ENCODE measurements around the gene PCED1A.
"Not testable (repeated sequence)": the region's sequence is repeated elsewhere in the genome, so short reads cannot be mapped to it uniquely, and the experiment has no call there.

The PCED1A gene

DNA sequence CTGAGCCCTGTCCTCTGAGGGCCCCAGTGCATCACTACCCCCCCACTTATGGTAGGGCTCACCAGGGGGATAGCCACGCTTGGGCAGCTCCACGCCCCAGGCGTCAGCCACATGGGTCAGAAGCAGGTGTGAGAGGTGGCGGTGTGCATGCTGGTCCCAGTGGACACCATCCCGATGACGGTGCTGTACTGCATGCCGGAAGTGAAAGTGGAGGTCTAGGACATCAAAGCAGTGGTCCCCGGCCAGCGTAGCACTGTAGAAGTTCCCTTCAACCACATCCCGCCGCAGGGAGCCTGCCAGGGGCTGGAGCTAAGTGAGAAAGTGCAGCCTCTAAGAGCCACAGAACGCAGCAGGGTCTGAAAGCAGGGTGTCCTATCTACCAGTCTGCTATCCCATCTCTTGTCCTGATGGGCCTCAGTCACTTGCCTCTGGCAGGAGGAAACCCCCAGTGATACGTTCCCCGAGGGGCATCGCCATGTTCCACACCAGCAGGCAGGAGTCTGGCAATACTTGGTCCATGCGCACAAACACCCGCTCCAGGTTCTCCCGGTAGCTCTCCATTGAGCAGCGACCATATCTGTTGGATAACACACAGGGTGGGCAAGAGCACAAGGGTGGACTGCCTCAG is 2.2 kb downstream of the PCED1A start:
- H3K4me3 ChIP-seq (ENCODE audit: low read length) = no peak overlapping the region
- no peak for TF ChIP-seq CTCF (conservative IDR thresholded peaks at IDR 0.05; ENCODE audit: low read depth, low read length)
- no peak for DNase-seq (ENCODE audit: low read depth)

GRCh38 chr20:2837221-2837960 is 3.1 kb downstream of the PCED1A start:
- DNase-seq (ENCODE audit: low read depth) = no peak
- no peak overlapping the region for H3K4me3 ChIP-seq (ENCODE audit: low read length)
- TF ChIP-seq CTCF (conservative IDR thresholded peaks at IDR 0.05; ENCODE audit: low read depth, low read length) = no peak

GRCh38 chr20:2836035-2836434 is 4.4 kb downstream of the PCED1A start:
- no peak for TF ChIP-seq CTCF (conservative IDR thresholded peaks at IDR 0.05; ENCODE audit: low read depth, low read length)
- DNase-seq (ENCODE audit: low read depth) = no peak
- no peak overlapping the region for H3K4me3 ChIP-seq (ENCODE audit: low read length)

- TF ChIP-seq CTCF (conservative IDR thresholded peaks at IDR 0.05; ENCODE audit: low read depth, low read length) = no peak
- no peak for DNase-seq (ENCODE audit: low read depth)
Observed at GRCh38 chr20:2835331-2835796, 5.1 kb downstream of the PCED1A start.

DNA sequence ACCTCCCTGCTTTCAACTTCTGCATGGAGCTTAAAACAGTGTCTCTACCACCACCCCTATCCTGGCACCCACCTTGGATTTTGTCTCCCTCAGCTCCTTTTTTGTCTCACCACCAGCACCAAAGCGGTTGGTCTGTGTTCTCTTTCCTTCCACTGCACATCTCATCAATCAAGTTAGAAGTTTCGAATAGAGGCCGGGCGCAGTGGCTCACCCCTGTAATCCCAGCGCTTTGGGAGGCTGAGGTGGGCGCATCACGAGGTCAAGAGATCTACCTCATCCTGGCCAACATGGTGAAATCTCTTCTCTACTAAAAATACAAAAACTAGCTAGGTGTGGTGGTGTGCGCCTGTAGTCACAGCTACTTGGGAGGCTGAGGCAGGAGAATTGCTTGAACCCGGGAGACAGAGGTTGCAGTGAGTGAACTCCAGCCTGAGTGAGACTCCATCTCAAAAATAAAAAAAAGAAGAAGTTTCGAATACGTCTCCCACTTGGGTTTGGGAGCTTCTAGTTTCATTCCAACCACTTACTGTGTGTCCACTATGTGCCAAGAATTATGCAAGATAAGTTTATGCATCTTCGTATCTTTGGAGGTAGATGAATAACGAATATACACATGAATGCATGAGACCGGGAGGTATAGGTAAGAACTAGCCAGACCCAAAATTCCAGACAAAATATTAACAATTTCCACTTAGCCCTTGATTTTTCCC is 5.9 kb downstream of the PCED1A start:
- no peak for TF ChIP-seq CTCF (conservative IDR thresholded peaks at IDR 0.05; ENCODE audit: low read depth, low read length)
- DNase-seq (ENCODE audit: low read depth) = no peak
- no peak overlapping the region for H3K4me3 ChIP-seq (ENCODE audit: low read length)

More at GRCh38 chr20:2835331-2835796, 5.1 kb downstream of the PCED1A start:
- H3K4me3 ChIP-seq (ENCODE audit: low read length) = no peak overlapping the region

DNA sequence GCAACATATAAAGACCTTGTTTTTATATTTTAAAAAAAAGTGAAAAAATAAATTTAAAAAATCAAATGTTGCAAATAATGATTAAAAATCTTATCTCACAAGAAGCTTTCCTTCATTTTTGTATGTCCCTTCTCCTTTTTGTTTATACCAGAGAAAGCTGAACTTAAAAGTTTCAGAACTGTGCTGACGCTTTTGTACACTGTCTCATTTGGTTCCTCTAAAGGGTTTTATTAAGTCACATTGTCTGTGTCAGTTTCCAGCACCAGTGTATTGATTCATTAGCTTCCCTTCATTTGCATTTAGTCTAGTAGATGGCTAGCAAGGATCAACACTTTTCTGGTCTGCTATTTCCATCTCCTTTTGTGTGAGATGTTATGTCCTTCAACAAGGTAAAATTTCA is 6.7 kb downstream of the PCED1A start:
- DNase-seq (ENCODE audit: low read depth) = no peak
- TF ChIP-seq CTCF (conservative IDR thresholded peaks at IDR 0.05; ENCODE audit: low read depth, low read length) = no peak
- H3K4me3 ChIP-seq (ENCODE audit: low read length) = no peak overlapping the region

DNA sequence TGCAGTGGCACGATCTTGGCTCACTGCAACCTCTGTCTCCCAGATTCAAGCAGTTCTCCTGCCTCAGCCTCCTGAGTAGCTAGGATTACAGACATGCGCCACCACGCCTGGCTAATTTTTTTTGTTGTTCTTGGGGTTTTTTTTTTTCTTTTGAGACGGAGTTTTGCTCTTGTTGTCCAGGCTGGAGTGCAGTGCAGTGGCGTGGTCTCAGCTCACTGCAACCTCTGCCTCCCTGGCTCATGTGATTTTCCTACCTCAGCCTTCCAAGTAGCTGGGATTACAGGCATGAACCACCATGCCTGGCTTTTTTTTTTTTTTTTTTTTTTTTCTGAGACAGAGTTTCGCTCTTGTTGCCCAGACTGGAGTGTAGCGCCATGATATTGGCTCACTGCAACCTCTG is 9.2 kb downstream of the PCED1A start:
- DNase-seq (ENCODE audit: low read depth); H3K4me3 ChIP-seq (ENCODE audit: low read length): not testable (repeated sequence)

All from retinal pigment epithelial cell (primary cell).